HTERT RPE-1 (cell line): ENCODE measurements around the gene PLEKHM3.

Experiments used
- in situ Hi-C: fragments of 300-500 bp; cut with MboI; formaldehyde crosslinking; loops from 4 replicates; pipeline ENCODE4 v1.14.3; 2020; ENCODE audit warnings: low sequenced_read_pairs

Gene PLEKHM3

GRCh38 chr2:207771421-207771820 is 253.9 kb downstream of the PLEKHM3 start:
- in situ Hi-C loops: no loop called here
